Measurements from ENCODE around the gene SLC6A11.

SLC6A11 gene

DNA sequence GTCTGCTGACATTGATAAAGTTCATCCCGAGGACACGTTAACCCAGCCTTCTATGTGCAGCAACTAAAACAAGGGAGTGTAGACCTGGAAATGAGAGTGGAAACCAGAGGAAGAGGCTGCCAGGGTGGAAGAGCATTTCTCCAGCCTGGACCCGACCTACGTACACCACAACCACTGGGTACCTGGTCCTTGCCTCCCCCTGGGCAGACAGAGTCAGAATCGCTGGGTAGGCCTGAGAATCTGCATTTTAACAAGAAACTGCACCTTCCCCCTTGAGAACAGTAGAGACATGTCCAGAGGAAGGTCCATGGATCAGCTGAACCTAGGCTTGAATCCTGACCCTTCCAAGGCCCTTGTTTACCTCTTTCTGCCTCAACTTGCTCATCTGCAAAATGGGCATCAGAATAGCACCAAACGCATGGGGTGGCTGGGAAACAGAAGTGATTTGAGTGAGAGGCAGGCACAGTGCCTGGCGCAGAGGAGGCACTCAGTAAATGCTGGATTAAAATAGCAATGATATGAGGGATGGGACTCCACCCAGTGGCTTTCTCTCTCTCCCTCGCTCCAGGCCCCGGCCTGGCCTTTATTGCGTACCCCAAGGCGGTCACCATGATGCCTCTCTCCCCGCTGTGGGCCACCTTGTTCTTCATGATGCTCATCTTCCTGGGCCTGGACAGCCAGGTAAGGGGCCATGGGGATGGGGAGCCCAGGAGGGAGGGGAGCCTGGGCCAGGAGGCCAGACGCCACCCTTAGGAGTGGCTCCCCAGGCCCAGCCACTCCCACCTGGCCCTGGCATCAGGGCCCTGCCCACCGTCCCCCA is 109.6 kb downstream of the SLC6A11 start:
- Histone ChIP-seq H3K27me3 (replicated peaks) (peaks cover 5% of the 10 kb centered on the region), H3K4me3 (ENCODE audit: low read depth, low read length) (no peak overlapping the region), H3K27ac (no peak overlapping the region), H3K36me3 (replicated peaks) (no peaks in the 10 kb centered on the region)
- TF ChIP-seq CTCF (IDR thresholded peaks at IDR 0.05; ENCODE audit: low read depth, low read length, missing control alignments) = no peak
- no peak for DNase-seq
- in situ Hi-C loops (cut with HindIII; ENCODE audit: low pct_ligation_motif_present, low sequenced_read_pairs) = no loop called here

- DNase-seq = no peak
- TF ChIP-seq CTCF (IDR thresholded peaks at IDR 0.05; ENCODE audit: low read depth, low read length, missing control alignments) = no peak
- Histone ChIP-seq H3K36me3 (replicated peaks) (no peaks in the 10 kb centered on the region), H3K27me3 (replicated peaks) (peaks cover 5% of the 10 kb centered on the region), H3K4me3 (ENCODE audit: low read depth, low read length) (no peak overlapping the region), H3K27ac (no peak overlapping the region)
- in situ Hi-C loops (cut with HindIII; ENCODE audit: low pct_ligation_motif_present, low sequenced_read_pairs) = no loop called here
These were observed 110.3 kb downstream of the SLC6A11 start for GRCh38 chr3:10926256-10926810.

DNA sequence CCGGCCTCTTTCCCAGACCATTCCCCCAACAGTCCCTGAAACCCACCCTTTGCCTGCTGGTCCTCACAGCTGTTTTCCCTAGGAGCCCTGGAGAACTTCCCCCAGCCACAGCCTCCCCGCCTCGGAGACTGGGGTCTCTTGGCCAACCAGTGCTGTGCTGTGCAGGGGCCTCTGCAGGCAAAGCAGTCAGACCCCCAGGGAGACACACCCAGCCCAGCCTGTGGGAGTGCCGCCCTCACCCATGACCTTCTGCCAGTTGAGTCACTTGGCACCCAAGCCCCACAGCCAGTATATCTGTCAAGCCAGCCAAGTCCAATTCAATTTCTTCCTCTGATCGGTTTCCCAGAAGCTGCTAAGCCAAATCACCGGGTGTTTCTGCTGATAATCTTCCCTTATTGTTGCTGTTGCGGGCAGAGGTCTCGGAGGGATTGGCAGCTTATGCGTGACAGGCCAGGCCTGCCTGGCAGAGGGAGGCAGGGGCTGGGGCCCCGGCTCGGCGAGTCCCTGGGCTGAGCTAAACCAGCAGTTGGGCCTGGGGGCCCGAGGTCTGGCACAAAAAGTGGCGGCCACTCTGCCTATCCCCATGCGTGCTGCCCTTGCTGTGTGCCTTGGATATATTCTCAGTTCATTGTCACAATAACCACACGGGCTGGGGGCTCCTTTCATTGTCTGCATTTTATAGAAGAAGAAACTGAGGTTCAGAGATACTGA is 110.9 kb downstream of the SLC6A11 start:
- H3K27ac ChIP-seq = no peak overlapping the region
- no peak for TF ChIP-seq CTCF (IDR thresholded peaks at IDR 0.05; ENCODE audit: low read depth, low read length, missing control alignments)
- no peak overlapping the region for H3K4me3 ChIP-seq (ENCODE audit: low read depth, low read length)
- no peak for DNase-seq
- H3K36me3 ChIP-seq (replicated peaks) = no peaks in the 10 kb centered on the region
- peaks cover 5% of the 10 kb centered on the region for H3K27me3 ChIP-seq (replicated peaks)
- in situ Hi-C loops (cut with HindIII; ENCODE audit: low pct_ligation_motif_present, low sequenced_read_pairs) = no loop called here

DNA sequence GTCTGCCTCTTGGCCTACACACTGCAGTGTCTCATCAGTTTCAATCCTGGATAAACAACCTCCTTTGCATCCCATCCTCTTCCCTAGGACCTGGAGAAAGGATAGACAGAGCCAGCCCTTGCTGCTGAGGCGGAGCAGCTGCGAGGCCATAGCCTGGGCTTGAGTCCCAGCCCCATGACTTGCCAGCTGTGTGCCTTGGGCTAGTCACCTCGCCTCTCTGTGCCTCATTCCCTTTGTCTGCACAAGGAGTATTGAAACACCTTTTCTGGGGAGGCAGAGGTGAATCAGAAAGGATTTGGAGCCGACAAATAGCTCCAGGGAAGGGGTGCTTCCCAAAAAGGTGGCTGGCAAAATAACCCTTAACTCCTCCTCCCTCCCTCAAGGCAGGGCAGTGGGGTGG is 111.5 kb downstream of the SLC6A11 start:
- Histone ChIP-seq H3K4me3 (ENCODE audit: low read depth, low read length) (no peak overlapping the region), H3K27me3 (replicated peaks) (peaks cover 3% of the 10 kb centered on the region), H3K36me3 (replicated peaks) (no peaks in the 10 kb centered on the region), H3K27ac (no peak overlapping the region)
- in situ Hi-C loops (cut with HindIII; ENCODE audit: low pct_ligation_motif_present, low sequenced_read_pairs) = no loop called here
- DNase-seq = no peak
- TF ChIP-seq CTCF (IDR thresholded peaks at IDR 0.05; ENCODE audit: low read depth, low read length, missing control alignments) = no peak

DNA sequence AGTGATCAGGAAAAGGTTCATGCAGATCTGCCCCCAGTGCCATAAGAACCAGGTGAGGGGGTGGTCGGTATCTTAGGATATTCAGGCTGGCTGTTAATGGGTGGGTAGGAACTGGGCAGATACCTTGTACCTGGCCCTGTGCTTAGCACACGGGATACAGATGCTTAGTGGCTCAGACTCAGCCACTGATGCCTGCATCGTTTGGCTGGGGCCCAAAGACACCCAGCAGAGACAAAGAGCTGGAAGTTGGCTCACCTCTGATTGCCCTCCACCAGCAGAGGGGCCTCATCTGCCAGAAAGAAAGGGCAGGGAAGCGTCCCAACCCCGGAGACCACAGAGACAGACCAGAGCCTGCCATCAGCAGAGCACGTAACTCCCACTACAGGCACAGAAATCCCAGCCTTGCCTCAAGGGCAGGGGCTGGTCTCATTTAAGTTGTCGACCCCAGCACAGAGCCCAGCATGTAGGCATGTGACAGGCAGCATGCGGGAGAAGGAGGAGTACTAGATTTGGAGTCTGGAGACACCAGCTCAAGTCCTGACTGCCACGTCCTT is 112.5 kb downstream of the SLC6A11 start:
- no peak overlapping the region for H3K4me3 ChIP-seq (ENCODE audit: low read depth, low read length)
- no peaks in the 10 kb centered on the region for H3K36me3 ChIP-seq (replicated peaks)
- H3K27ac ChIP-seq = no peak overlapping the region
- no peak for DNase-seq
- H3K27me3 ChIP-seq (replicated peaks) = peaks cover 3% of the 10 kb centered on the region
- in situ Hi-C loops (cut with HindIII; ENCODE audit: low pct_ligation_motif_present, low sequenced_read_pairs) = no loop called here
- TF ChIP-seq CTCF (IDR thresholded peaks at IDR 0.05; ENCODE audit: low read depth, low read length, missing control alignments) = no peak
